GM18508 (cell line): ENCODE results near the gene LRRC7.
"Not testable (repeated sequence)": the region's sequence is repeated elsewhere in the genome, so short reads cannot be mapped to it uniquely, and the experiment has no call there.

Source experiments
- ATAC-seq: cut with Tn5 transposase; IDR thresholded peaks from one replicate; pipeline ENCODE4 v1.9.1; 2021; ENCODE audit warnings: moderate number of reproducible peaks; ENCODE audit not compliant: insufficient read depth, unreplicated experiment

Gene LRRC7

DNA sequence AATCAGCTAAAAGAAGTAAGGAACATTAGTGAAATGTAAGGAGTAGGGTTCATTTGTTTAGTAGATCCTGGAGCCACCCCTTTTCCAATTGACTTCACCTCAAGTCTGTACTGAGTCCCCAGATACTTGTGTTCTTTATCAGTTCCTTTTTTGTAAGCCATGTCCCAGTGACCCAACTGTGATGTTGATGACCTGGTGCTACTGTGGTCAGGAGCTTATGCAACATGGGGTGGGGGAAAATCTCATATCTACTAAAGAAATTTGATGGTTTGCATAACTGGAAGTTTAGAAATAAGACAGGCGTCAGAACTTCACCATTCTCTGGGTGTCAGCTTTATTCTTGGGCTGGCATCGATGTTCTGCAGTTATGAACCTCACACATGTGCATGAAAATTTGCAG, 120.5 kb downstream of the LRRC7 start:
- no peak for ATAC-seq

DNA sequence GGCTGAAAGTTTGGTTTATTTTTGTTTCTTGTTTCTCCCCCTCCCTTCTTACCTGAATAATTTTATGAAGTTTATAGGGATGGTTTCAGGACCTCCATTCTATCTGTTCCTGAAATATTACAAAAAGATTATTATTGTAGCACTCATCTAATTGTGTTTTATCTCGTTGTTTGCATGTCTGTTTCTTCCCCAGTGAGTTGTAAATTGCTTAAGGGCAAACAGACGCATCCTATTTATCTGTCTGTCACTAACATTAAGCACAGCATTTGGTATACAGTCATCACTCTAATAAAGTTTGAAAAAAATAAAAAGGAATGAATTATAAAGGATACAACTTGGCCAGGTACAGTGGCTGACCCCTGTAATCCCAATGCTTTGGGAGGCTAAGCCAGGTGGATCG, 123.5 kb downstream of the LRRC7 start:
- ATAC-seq: no peak

DNA sequence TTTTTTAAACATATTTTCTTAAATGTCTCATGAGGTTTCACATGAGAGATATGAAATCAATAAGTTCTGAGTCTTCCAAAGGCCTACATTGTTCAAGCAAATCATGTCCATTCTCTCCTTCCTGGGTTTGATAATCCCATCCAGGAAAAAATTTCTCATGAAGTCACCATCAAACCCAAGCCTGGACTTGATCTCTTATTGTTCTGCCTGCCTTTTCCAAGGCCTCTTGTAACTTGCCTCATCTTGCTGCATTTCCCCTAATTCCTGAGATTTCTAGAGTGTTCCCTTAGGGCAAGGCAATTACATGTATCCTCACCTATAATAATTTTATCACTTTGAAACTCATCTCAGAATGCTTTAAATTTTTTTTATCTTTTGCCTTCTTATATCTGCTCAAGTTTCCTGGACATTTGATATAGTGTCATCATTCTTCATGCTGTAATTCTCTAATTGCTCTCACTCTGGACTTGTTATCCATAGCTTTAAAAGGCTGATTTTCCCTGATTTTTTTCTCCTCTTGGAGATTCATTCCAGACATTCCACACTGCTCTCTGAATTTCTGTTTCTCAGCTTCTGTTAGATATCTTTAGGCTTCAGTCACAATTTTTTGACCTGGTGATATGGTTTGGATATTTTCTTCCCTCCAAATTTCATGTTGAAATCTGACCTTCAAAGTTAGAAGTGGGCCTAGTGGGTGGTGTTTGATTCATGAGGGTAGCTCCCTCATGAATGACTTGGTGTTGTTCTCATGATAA, 126.4 kb downstream of the LRRC7 start:
- no peak for ATAC-seq

DNA sequence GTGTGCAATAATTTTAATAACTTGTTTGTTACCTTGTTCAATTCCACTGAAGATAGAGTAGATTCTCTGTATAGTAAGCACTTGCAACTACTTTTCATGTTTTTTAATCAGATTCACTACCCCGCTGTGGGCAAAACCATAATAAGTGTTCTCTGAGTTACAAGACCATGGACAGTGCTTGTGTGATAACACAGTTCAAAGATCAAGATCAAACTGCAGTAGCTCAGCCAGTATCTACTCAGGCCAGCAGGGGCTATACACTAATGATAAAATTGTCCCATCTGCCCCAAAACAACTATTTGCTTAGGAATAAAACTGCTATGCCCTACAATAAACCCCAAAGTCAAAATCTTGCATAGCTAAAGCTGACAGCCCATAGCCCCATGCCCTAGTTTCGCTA, 129.6 kb downstream of the LRRC7 start:
- ATAC-seq: no peak

DNA sequence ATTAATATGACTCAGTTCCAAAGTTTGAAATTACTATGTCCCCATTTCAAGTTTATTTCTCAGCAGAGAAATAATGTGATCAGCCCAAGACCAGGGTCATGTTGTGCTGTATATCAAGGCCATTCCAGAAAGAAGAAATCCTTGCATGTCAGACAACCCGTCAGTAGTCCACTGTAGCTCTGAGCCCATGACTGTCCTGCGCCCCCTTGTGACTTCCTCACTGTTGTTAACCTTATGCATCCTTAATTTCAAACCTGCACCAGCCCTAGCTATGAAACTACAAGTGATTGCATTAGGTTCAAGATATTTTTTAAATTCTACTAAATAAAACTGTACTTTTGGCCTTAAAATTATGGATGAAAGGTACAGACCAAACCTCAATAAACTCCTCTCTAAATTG, 133.0 kb downstream of the LRRC7 start:
- ATAC-seq: no peak

DNA sequence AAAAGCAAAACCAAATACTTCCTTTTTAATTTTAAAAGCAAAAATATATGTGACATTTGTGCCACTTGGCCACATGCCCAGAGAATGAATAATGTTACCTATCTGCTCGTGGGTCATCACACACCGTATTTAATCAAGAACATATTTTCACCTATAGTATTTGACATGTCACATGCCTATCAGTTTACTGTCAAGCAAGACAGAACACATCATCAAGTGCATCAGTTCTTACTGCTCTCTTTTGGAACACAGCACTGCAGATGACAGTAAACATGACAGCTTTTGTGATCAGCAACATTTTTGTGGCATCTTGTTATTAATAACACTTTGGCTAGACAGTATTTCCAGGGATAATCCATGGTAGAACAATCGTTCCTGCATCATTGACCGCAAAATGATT, 134.4 kb downstream of the LRRC7 start:
- ATAC-seq: no peak

DNA sequence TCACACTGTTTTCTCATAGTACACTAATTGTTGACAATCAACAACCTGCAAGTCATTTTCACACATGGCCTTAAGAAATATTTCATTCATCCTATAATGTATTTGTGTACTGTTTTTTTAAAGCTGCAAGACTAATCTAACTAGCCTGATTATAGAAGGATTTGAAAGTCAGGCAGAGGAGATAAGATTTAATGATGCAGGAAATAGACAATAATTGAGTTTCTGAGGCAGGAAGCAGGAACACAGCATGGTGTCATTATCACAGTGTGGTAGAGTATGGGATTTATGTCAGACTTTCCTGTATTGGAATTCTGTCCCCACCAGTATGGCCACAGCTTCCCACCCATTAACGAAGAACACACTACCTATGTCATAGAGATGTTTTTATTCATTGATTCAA, 138.8 kb downstream of the LRRC7 start:
- no peak for ATAC-seq

DNA sequence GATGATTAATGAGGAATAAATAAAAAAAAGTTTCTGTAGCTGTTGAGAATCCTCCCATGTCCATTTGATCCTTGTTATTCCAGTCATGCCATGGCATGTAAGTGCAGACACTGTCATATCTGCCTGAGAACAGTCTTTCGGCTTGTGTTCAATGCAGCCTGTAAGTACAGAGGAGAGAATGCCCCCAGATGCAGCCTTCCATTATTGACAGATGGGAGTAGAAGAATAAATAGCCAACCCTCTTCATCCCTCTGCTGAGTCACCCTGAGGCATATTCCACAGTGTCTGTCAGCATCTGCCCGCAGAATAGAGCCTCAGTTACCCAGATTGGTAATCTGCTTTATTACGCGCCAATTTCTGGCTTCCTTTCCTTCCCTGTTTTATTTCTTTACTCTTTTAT, 139.4 kb downstream of the LRRC7 start:
- no peak for ATAC-seq

DNA sequence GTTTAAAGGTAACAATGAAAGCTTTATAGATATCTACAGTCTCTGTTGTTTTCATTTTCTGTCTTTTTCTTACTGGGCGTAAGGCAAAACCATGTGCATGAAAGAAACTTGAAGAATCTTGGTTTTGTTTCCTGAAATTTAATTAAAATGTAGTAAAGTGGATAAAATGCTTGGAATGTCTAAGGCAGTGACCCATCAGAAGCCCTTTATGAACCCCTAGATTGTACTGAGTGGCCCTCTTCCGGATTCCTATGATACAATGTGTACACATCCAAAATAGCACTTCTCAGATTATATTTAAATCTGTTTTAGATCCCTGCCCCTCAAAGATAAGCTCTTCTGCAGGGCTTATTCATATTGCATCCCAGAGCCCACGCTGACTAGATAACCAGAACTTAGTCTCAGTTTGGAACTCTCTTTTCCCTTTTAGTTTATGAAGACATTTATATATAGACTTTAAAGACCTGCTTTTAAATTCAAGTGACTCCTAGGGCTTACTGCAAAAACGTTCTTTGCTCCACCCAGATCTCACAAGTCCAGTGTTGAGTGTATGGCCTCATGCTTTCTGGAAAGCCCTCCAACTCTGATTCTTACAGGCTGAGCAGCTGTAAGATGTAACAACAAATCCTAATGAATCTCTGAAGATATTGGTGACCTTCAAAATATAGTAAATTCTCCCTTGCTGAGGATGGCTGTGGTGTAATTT, 142.9 kb downstream of the LRRC7 start:
- no peak for ATAC-seq

DNA sequence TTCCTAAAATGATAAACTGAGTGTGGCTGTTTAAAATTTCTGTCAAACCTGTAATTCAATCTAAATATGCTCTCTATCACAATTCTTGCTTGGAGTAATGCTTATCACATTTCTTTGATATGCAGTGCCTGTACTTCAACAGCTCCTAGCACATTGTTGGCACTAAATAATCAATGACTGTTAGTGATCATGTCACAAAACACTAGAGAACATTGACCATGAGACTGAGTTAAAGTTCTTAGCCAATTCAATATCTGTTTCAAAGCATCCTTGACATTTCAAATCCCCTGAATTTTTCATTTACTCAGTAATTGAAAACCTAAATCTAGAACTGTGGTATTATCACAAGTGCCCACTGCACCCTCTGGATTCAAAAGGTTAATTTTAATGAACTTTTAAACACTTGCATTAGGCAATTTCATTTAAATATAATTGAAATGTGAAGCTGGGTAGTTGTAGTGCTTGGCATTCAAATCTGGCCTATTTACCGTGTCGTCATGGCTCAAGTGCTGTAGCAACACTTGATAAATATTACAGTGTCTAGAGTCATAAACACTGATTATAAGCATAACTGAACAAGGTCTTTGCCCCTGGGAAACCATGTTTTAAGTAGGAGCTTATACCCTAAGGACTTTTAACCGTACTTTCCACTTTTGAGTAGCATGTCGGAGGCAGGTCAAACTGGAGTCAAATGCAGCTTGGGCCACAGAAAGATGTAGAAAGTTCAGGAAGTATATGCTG, 143.6 kb downstream of the LRRC7 start:
- no peak for ATAC-seq

DNA sequence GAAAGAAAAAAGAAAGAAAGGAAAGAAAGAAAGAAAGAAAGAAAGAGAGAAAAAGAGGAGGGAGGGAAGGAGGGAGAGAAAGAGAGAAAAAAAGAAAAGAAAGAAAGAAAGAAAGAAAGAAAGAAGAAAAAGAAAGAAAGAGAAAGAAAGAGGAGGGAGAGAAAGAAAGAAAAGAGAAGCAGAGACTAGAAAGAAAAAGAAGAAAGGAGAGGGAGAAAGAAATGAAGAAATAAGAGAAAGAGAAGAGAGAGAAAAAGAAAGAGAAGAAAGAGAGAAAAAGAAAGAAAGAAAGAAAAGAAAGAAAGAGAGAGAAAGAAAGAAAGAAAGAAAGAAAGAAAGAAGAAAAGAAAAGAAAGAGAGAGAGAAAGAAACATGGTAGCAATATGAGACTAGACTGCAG, 150.1 kb downstream of the LRRC7 start:
- not testable (repeated sequence) for ATAC-seq

DNA sequence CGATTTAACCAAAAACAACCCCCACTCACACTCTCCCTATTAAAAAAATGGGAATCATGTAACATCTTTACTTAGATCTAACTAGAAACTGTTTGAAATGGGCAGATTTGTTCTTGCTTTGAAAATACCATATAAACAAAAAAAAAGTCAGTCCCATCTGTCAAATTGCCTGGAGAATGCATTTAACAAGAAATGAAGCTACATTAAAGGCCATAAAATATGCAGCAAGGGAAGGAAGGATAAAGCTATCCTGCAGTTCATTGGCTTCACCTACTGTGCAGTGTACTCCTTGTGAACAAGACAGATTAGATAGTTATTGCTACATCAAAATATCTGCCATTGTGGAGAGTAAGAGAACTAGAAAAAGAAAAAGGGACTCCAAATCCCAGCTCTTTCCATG, 160.5 kb downstream of the LRRC7 start:
- ATAC-seq: no peak

DNA sequence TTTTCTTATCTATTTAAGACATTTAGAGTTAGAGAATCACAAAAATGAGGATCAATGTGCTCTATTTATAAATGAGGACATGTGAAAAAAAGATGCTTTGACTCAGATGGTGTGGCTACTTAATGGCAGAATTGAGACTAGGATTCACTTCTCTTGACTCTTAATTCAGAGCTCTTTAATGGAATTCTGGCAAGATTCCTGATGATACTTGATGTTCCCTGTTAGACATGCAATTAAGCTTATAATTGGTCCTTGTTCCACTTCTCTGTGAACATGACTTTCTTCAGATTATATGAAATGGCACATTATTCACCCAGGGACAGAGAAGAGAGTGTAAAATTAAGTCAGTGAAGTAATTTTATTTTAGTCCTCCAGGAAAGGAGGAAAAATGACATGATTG, 165.3 kb downstream of the LRRC7 start:
- no peak for ATAC-seq

DNA sequence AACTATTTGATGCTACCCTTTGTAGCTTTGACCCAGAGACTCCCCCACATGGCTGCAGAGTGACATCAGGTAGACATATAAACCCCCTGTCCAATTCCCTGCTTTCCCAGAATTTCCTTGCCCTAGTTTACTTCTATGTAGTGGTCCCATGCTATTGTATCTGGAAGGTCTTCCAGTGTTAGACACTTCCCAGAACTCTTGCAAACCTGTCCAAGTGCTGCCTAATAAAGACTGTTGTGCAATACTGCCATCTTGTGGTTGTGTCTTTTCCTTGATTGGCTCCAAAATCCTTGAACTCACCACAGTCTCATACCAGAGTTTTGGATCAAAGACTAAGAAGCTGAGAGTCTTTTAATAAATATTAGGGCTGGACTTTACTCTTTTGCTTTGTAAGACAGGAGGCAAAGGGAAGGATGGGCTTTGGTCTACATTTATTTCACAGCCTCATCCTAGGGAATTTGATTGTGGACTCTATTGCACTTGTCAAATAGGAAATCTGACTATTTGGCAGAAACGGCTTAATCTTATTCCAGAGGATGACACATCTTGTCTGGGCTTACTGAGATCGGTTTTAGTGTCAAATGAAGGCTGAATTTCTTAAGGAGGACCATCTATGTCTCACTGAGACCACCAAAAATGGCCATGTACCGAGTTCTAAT, 169.9 kb downstream of the LRRC7 start:
- ATAC-seq: peak; percentile 79

DNA sequence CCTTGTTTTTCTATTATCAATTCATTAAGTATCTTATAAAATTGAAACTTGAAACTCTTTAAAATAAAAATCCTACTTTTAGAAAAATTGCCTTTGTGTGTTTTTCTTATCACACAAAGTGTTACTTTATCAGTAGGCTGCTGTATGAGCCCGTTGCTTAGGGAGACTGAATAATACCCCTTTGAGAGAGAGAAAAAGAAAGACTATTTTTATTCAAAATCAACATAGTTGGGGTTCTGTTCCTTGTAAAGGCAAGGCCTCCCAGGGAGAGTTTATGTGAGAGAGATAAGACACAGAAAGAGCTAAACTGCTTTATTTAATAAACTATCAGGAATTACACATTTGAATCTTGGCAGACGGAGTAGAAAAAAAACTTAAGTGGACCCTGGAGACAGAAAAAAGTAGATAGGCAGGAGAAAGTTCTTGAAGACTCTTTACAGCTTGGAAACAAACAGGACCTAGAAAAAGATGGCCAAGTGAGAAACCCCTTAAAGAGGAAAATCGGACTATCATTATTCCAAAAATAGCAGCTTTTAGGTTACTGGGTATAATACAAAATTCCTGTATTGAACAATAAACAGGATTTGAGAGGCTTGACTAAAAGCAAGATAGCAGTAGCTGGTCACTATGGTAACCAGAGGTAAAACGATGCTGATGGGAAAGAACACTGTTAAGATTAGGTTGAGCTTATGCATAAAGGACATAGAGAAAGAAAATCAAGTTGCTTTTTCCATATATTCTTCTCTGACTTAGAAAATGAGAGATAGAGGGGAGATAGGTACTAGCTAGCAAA, 170.9 kb downstream of the LRRC7 start:
- no peak for ATAC-seq

DNA sequence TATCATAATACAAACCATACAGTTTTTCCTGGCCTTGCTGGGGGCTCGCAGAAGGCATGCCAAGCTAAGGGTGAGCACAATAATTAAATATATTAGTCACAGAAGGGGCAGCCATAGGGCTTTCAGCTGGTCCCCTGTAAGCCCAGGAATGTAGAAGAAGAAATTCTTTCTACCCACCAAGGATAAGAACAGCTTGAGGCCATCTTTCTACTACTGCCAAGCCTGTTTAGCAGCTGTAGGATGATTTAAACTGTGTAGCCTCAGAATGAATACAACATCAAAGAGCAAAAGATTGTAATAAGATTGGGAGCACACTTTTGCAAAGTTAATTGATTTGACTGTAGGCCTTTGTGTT, 171.5 kb downstream of the LRRC7 start:
- ATAC-seq: no peak

DNA sequence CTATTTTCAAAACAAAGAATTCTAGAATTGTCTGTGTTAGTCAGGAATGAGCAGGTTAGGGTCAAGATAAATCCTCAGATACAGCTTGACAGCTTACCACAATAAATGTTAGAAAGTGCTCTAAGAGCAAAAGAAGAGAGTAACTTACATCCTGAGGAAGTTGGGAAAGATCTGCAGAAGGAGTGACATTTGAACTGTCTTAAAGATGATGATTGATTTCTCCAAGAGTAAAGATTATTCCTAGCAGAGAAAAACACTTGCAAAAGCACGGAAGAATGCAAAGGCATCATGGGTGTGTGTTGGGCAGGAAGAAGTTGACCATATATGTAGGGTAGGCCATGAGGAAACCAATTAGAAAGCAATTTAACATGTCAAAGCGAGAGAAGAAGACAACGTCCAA, 175.4 kb downstream of the LRRC7 start:
- ATAC-seq: no peak

DNA sequence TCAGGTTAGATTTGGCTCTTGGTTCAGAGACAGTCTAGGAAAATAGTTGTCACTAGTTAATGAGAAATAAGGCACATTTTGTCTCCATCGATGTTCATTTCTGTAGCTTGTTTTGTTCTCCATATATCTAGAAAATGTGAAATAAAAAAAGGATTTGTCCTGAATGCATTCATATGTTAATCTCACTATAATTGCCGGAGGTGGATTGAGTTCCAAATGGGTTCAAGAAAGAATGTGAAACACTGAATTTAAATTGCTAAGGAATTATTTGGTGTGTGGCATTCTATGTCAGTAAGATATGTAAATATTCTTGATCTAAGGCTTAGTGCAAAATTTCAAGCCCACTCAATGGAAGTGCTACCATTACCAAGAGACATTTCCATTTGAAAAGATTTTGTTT, 176.7 kb downstream of the LRRC7 start:
- ATAC-seq: no peak

DNA sequence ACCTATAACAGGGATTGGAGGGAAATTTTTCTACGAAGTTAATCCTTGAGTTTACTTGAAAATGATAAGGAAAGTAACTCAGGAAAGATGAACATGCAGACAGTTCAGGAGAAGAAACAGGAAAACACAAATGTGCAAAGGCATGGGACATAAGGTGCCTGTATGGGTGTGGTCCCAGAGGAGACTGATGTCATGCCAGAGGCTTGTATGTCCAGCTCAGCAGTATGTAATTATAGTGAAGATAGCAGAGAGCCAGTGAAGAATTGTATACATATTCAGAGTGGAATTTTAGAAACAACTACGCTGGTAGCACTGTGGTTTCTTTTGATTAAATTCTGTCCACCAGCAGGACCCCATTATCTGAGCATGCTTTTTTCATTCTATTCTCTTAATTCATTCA, 179.5 kb downstream of the LRRC7 start:
- ATAC-seq: no peak

DNA sequence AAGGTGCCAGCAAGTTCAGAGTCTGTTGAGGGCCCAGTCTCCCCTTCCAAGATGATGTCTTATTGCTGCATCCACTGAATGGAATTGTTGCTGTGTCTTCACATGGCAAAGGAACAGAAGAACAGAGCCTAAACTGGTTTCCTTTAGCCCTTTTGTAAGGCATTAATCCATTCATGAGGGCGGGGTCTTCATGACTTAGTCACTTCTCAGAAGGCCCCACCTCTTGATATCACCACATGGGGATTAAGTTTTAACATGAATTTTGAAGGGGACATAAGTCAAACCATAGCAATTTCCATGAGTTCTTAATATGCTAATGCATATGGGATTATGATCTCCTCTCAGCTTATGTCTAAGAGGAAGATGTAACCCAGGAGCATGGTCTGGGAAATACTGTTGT, 182.9 kb downstream of the LRRC7 start:
- ATAC-seq: no peak
